HS-5 (cell line): ENCODE results near the gene SLC35A4.
"Not testable (repeated sequence)": the region's sequence is repeated elsewhere in the genome, so short reads cannot be mapped to it uniquely, and the experiment has no call there.

Experiments used
- DNase-seq: peaks from one replicate; pipeline ENCODE4 v3.0.0-alpha.2; 2012; ENCODE audit warnings: low read depth

The SLC35A4 gene

DNA sequence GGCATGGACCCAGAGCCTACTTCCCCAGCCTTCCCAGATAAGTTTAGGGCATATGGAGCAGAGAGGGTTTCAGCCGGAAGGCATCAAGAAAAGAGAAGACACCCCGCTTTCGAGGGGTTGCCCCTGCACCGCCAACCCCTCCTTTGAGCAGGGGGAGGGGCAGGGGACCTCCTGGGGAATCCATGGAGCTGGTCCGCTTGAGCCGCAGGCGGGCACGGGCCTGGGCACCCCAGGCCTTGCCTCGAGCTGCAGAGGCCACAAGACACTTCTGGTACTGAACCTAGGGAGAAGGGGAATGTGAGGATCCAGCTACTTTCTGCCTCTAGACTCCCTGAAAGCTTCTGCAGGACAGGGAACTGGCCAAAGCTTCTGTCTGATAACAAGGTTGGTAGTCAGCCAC is 6.1 kb upstream of the SLC35A4 start:
- no peak for DNase-seq

DNA sequence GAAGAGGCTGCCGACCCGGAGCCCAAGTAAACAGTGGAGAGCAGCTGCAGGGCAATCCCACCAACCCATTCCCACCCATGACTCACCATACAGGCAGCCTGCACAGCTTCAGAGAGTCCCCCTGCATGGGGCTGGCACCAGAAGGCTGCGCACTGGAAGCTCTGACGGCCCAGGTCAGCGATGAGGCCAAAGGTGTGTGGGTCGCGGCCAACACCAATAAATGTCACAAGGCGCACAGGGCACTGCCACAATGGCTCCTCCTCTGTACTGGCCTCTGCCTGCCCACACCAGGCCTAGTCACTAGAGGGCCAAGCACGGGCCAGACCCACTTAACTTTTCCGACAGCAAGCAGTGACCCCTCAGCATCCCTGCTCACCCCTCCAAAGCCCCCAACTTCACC is 4.4 kb upstream of the SLC35A4 start:
- no peak for DNase-seq

DNA sequence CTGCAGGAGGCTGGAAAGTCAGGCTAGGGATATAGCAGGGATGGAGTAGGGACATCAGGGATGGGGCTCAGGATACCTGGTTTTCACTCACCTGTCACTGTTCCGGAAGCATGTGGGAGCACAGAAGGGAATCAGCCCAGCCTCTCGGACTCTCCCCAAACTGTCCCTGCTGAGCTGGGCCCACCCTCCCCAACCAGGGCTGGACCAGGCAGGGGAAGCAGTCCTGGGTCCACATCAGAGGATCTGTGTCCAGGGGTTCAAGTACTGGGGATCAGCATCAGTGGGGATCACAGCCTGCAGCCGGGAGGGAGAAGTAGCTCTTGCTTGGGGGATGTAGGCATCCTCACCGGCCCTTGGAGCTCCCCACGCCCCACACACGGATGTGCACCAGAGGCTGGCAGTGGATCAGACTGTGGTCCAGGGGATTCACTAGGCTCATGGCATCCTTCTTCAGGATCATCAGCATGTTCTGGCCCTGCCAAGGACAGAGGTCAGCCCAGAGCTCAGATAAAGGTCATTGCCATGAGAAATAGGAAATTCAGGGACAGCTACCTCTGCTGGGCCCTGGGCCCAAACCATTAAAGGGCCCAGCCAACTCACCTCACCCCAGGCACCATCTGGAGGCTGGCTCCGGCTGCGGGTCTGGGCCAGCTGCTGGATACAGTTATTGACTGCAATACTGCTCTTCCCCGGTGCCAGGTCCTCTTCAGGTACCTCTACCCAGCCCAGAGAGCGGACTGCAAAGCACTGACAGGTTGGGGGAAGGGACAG is 2.7 kb upstream of the SLC35A4 start:
- DNase-seq, result no peak

DNA sequence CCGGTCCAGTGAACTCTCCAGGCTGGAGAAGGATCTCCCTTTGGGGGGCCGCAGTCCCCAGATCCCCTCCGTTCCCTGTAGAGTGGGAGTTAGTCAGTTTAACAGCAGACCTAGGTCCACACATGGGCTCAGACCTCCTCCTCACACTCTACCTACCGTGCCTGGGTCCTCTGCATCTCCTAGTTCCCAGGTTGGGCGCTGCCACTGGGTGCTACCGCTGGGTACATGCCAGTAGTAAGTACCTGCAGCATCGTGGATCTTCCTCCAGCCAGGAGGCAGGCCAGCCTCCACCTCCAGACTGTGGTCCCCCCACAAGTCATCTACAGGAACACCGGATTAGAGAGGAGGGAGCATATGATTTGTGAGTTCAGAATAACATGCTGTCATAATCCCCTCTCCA is 1.0 kb upstream of the SLC35A4 start:
- no peak for DNase-seq

DNA sequence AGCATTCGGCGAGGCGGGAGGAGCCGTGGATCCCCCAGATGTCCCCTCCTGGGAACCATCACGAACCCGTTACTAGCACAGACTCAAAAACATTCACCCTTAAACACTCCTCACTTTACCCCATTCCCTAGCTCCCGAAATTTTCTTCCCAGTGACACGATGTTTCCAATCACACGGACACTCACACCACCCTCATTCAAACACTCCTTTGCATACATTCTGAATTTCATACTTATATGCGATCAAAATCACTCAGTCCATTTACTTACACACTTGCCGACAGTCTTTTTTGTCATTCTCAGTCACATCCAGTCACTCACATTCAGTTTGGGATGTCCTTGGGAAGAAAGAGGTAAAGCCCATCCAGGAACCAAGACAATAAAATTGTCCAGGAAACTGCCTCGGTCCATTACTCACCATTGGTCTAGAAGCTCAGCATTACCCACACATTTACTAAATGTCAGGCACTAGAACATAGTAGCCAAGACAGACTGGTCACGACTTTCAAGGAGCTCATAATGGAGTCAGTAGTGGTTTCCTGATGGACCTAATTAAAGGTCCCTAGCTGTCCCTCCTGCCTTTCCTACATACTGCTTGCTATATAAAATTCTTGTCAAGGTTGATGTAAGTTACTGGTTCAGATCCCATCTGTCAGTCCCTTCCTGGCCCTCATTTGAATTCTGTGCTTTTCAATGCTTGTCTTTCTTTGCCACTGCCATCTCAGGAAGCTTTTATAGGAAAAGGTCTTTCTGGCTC is 574 bp downstream of the SLC35A4 start:
- no peak for DNase-seq

DNA sequence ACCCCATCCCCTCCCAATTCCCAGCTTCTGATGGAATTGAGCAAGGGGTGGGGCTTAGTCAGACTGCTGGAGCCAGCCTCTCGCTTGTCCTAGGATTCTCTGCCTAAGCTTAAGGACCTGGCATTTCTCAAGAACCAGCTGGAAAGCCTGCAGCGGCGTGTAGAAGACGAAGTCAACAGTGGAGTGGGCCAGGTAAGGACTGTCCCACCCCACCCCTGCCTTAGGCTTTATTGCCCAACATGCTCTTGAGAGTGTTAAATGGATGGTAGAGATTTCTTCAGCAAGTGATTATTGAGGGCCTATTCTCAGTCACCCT is 1.1 kb downstream of the SLC35A4 start:
- no peak for DNase-seq

DNA sequence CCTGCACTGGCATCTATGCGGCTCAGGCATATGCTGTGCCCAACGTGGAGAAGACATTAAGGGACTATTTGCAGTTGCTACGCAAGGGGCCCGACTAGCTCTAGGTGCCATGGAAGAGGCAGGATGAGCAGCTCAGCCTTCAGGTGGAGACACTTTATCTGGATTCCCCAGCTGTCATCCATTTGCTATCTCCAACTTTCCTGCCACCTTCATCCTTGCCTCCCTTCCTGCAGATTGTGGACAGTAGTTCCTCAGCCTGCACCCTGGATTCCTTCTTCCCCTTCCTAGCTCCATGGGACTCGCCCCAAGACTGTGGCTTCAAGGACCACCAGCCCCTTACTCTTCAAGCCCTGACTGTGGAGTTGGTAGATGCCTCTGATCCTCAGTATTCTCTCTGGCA is 2.0 kb downstream of the SLC35A4 start:
- no peak for DNase-seq

DNA sequence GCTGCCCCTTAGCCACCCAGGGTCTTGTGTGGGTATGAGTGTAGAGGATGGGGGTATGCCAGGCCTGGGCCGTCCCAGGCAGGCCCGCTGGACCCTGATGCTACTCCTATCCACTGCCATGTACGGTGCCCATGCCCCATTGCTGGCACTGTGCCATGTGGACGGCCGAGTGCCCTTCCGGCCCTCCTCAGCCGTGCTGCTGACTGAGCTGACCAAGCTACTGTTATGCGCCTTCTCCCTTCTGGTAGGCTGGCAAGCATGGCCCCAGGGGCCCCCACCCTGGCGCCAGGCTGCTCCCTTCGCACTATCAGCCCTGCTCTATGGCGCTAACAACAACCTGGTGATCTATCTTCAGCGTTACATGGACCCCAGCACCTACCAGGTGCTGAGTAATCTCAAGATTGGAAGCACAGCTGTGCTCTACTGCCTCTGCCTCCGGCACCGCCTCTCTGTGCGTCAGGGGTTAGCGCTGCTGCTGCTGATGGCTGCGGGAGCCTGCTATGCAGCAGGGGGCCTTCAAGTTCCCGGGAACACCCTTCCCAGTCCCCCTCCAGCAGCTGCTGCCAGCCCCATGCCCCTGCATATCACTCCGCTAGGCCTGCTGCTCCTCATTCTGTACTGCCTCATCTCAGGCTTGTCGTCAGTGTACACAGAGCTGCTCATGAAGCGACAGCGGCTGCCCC is 2.6 kb downstream of the SLC35A4 start:
- no peak for DNase-seq

DNA sequence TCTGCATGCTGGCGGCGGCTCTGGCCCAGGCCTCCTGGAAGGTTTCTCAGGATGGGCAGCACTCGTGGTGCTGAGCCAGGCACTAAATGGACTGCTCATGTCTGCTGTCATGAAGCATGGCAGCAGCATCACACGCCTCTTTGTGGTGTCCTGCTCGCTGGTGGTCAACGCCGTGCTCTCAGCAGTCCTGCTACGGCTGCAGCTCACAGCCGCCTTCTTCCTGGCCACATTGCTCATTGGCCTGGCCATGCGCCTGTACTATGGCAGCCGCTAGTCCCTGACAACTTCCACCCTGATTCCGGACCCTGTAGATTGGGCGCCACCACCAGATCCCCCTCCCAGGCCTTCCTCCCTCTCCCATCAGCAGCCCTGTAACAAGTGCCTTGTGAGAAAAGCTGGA is 3.2 kb downstream of the SLC35A4 start:
- DNase-seq, result no peak

DNA sequence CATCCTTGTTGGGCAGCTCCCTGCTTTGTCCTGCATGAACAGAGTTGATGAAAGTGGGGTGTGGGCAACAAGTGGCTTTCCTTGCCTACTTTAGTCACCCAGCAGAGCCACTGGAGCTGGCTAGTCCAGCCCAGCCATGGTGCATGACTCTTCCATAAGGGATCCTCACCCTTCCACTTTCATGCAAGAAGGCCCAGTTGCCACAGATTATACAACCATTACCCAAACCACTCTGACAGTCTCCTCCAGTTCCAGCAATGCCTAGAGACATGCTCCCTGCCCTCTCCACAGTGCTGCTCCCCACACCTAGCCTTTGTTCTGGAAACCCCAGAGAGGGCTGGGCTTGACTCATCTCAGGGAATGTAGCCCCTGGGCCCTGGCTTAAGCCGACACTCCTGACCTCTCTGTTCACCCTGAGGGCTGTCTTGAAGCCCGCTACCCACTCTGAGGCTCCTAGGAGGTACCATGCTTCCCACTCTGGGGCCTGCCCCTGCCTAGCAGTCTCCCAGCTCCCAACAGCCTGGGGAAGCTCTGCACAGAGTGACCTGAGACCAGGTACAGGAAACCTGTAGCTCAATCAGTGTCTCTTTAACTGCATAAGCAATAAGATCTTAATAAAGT is 3.9 kb downstream of the SLC35A4 start:
- no peak for DNase-seq

DNA sequence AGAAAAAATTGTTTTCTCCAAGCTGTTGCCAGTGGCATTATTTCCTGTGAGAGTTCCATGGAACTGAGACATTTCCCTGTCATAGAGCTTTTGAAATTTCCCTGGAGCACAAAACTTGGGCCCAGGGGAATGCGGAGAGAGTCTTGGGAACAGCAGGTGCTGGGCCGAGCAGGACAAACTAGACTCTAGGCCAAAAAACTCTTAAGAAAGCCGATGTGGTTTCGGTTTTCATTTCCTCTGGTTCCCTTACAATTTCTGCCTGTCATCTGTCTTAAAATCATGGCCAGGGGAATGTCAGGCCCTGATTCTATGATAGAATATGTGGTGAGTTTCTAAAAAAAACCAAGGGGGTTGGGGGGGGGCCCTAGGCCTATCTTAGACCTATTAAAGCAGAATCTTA is 4.6 kb downstream of the SLC35A4 start:
- no peak for DNase-seq

DNA sequence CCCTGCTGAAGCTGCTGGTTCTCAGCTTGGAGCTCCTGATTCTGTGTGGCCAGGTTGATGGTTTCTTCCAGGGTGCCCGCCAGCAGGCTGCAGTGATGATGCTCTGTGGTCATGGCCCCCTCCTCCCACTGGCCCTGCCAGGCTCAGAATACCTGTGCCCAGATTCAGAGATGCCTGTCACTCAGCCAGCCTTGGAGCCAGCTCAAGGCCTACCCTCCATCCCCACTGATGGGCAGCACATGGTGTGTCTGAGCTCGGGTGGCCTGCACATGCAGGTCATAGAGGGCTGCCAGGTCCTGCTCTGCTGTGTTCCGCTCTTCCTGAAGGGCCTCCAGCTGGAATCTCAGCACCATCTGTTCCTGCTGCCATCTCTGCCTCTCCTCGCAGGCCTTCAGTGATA is 5.4 kb downstream of the SLC35A4 start:
- DNase-seq, result no peak

DNA sequence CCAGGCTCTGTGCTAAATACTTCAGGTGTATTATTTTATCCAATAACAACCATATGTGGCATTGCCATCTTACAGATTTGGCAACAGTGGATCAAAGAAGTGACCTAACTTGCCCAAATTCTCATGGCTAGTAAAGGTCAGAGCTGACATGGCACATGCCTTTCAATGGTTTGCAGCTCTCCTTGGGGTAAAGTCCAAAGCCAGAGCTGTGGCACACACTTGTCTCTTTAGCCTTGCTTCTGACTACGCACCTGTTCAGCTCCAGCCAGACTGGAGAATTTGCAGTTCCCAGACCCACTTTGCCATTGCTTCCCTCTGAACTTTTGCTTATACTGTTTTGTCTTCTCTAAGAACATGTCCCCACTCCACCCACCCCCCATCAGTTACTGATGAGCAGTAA is 5.9 kb downstream of the SLC35A4 start:
- DNase-seq, result no peak

DNA sequence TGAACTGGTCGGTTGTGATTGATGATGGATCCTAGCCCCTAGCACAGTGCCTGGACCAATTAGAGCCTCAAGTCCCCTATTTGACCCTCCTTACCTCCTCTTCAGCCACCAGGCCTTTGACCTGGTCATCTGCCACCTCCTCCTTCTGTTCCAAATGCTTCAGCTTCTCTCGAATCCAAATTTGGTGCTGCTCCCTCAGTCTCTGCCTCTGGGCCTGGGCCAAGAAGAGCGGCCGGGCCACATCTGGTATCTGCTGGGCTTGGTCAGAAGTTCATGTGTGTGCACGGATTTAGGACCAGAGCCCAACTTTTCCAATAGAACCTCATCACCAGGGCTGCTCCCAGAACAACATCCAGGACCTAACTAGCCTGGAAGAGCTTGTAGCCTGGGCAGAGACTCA is 6.5 kb downstream of the SLC35A4 start:
- DNase-seq, result no peak

DNA sequence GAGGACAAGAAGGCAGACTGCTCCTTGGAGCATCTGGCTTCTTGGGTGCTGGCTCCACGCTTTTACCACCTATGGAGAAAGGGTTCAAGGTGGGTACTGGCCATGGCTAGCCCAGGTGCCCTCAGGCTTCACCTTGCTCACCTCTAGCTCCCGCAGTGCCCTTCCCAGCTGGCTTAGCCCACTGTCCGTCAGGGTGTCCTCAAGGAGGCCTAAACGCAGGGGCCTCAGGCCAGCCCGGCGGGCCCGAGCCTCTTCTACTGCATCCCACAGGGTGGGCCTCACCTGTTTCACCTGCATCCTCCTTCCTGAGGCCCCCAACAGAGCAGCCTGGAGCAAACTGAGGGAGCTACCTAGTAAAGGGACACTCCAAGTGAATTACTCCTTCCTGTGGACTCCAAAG is 9.1 kb downstream of the SLC35A4 start:
- no peak for DNase-seq

DNA sequence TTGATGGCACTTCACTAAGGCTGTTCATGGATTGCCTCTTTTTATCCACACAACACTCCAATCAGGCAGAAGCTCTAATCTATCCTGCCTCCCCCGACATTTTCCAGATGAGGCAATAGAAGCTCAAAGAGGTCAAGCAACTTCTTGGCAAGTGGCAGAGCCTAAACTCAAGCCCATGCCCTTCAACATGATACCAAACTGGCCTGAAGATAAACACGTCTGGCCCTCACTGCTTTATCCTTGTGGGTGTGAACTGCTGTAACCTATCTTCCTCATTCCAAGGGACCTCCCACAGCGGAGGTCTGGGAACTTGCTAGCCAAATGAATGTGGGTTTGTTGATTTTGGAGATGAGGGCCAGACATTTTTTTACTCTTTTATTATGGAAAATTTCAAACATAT is 9.5 kb downstream of the SLC35A4 start:
- DNase-seq, result no peak

DNA sequence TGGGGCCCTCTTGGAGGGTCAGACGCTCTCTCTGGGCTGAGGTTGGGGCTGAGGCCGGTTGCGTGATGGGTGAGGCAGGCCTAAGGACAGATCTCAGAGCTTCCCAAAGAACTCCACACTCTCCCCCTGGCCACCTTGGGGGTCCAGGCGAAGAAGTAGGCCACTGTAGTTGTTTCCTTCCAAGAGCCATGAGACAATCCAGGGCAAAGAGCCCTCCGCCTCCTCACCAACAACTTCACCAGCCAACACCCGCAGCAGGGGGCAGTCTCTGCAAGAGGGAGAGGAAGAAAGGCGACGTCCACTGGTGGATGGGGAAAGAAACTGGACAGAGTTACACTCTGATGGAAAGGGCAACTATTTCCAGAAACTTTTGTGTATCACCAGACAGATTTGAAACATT is 10.7 kb downstream of the SLC35A4 start:
- DNase-seq, result no peak

DNA sequence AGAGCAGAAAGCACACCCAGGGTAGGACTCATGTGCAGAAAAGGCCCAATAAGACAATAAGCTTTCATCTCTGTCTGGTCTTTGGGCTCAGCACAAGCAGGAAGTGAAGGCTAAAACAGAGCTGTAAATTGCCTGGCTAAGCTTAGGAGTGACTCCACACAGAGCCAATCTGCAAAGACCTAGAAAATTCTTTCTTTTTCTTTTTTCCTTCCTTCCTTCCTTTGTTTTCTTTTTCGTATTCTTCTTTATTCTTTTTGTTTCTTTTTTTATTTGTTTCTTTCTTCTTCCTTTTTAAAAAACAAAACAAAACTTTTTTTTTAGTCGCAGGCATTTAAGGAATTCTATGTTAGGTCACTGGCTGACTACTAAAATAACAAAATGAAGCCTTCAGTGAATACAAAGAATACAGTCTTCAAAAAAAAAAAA is 12.2 kb downstream of the SLC35A4 start:
- no peak for DNase-seq

DNA sequence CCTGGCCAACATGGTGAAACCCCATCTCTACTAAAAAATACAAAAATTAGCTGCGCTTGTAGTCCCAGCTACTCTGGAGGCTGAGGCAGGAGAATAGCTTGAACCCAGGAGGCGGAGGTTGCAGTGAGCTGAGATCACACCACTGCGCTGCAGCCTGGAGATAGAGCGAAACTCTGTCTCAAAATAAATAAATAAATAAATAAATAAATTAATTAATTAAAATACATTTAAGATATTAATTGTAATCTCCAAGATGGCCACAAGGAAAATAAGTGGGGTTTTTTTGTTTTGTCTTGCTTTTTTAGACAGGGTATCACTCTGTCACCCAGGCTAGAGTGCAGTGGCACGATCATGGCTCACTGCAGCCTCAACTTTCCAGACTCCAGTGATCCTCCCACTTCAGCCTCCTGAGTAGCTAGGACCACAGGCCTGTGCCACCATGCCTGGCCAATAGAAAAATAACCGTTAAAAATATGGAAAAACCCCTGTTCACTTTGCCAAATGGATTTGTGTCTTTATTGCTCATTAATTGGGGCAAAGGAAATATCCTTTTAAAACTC is 14.6 kb downstream of the SLC35A4 start:
- DNase-seq, result not testable (repeated sequence)

DNA sequence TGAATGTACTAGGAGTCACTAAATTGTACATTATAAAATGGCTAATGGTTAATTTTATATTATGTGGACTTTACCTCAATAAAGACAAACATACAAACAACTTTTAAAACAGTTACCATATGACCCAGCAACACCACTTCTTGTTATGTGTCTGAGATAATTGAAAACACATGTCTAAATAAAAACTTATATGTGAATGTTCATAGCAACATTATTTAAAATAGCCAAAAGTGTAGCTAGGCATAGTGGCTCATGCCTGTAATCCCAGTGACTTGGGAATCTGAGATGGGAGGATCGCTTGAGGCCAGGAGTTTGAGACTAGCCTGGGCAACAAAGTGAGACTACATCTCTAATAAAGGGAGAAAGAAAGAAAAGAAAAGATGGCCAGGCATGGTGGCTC is 22.9 kb downstream of the SLC35A4 start:
- no peak for DNase-seq

DNA sequence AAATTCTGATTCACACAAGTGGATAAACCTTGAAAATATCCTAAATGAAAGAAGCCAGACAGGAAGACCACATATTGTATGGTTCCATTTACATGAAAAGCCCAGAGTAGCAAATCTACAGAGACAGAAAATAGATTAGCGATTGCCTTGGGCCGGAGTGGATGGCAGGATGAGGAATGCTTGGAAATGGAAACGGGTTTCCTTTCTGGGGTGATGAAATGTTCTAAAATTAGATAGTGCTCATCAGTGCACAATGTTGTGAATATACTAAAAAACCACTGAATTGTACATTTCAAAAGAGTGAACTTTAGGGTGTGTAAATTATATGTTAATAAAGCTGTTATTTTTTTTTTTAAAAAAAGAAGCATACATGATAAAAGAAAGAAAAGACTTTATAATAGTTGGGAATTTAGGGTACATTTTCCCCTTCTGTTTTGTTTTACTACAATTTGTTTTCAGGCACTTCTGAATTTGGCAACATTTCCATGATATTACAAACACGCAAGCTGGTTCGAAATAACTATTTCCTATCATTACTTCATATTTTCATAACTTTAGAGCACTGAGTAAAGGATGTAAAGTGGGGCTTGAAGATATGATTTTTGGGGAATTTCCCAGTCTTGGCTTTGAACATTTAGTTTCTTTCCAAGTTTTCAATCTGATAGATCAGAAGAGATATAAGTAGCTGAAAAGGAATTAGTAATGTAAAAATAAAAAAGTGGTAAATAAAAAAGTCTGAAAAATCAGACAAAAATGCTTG is 23.9 kb downstream of the SLC35A4 start:
- DNase-seq, result no peak

DNA sequence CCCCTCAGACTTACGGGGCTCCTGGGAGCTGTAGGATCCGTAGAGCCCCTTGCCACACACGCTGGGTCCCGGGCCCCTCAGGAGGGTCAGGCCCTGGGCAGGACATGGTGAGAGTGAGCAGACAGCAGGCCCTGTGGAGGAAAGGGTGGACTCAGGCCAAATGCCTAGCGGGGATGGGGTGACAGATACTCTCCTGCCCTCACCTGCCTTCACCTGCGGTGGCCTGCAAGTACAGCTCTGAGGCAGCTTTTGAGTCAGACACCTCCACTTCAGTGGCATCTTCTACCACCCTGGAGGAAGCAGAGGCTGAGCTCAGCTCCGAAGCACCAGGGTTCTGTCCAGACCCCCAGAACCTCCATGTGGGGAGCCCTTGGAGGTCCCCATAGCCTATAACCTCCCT is 26.2 kb downstream of the SLC35A4 start:
- DNase-seq, result no peak
